WTC11 (cell line): Measurements from ENCODE around the gene FES. TPM values are rescaled to one million over a fixed set of nuclear protein-coding genes. Genes with fewer than 3 reads are reported as not detected.
"Not testable (repeated sequence)": the region's sequence is repeated elsewhere in the genome, so short reads cannot be mapped to it uniquely, and the experiment has no call there.

ENCODE experiments used
- ATAC-seq: fragments of 200-7000 bp; cut with Tn5 transposase; 2 replicates; pipeline ENCODE4 v1.10.0; 2021; ENCODE audit warnings: mild to moderate bottlenecking, moderate library complexity
- CTCF ChIA-PET: fragments of 300-600 bp; sonication (Branson Sonifier 250); formaldehyde crosslinking; loops from one replicate; lab custom pipeline; 2021; ENCODE audit warnings: antibody characterized with exemption; lab: Charles Lee
- POLR2A ChIA-PET: fragments of 350-600 bp; sonication (Branson Sonifier 250); formaldehyde crosslinking; loops from one replicate; lab custom pipeline; 2021; ENCODE audit warnings: antibody characterized with exemption; lab: Charles Lee
- DNase-seq: peaks from one replicate; pipeline ENCODE4 v3.0.0; 2021; ENCODE audit warnings: low spot score
- H3K27ac Mint-ChIP-seq: 2 replicates; pipeline ENCODE4 v1.8.0; 2021; ENCODE audit warnings: mixed read lengths
- H3K27me3 Mint-ChIP-seq: 2 replicates; pipeline ENCODE4 v1.8.0; 2021; ENCODE audit warnings: low read depth, mild to moderate bottlenecking, moderate library complexity, mixed read lengths
- H3K36me3 Mint-ChIP-seq: 2 replicates; pipeline ENCODE4 v1.8.0; 2021; ENCODE audit warnings: mixed read lengths
- H3K4me1 Mint-ChIP-seq: 2 replicates; pipeline ENCODE4 v1.8.0; 2022; ENCODE audit warnings: mixed read lengths
- H3K4me3 Mint-ChIP-seq: 2 replicates; pipeline ENCODE4 v1.8.0; 2021; ENCODE audit warnings: mild to moderate bottlenecking, moderate library complexity, mixed read lengths
- H3K9me3 Mint-ChIP-seq: 2 replicates; pipeline ENCODE4 v1.8.0; 2021; ENCODE audit warnings: mixed read lengths
- ATF1 ChIP-seq: sonication (generic); formaldehyde crosslinking; IDR thresholded peaks from 2 replicates; pipeline ENCODE4 v1.8.1; 2023; ENCODE audit warnings: mild to moderate bottlenecking, moderate library complexity, missing genetic modification reagents
- CREM ChIP-seq: sonication (generic); formaldehyde crosslinking; IDR thresholded peaks from 2 replicates; pipeline ENCODE4 v1.8.1; 2022; ENCODE audit warnings: mild to moderate bottlenecking, missing genetic modification reagents, moderate library complexity
- ELF4 ChIP-seq: sonication (generic); formaldehyde crosslinking; IDR thresholded peaks from 2 replicates; pipeline ENCODE4 v1.8.1; 2022; ENCODE audit warnings: low read depth, mild to moderate bottlenecking, moderate library complexity, missing genetic modification reagents
- ESRRA ChIP-seq: sonication (generic); formaldehyde crosslinking; IDR thresholded peaks from 2 replicates; pipeline ENCODE4 v1.8.1; 2022; ENCODE audit warnings: mild to moderate bottlenecking, missing genetic modification reagents, borderline replicate concordance
- FOXK1 ChIP-seq: sonication (generic); formaldehyde crosslinking; IDR thresholded peaks from 2 replicates; pipeline ENCODE4 v1.8.0; 2022; ENCODE audit warnings: mild to moderate bottlenecking, moderate library complexity, missing genetic modification reagents
- GRHL2 ChIP-seq: fragments of 250-450 bp; sonication (Bioruptor Pico); IDR thresholded peaks from 2 replicates; pipeline ENCODE4 v1.8.0; 2022; ENCODE audit warnings: mild to moderate bottlenecking, moderate library complexity; ENCODE audit not compliant: insufficient replicate concordance, severe bottlenecking
- GTF2I ChIP-seq: fragments of 250-450 bp; sonication (Bioruptor Pico); conservative IDR thresholded peaks from 2 replicates; pipeline ENCODE4 v1.4.0; 2021; ENCODE audit warnings: mild to moderate bottlenecking
- JAZF1 ChIP-seq: fragments of 250-450 bp; sonication (Bioruptor Pico); IDR thresholded peaks from 2 replicates; pipeline ENCODE4 v1.9.0; 2021; ENCODE audit warnings: moderate library complexity, mild to moderate bottlenecking, inconsistent platforms
- TCF7 ChIP-seq: sonication (generic); formaldehyde crosslinking; IDR thresholded peaks from 2 replicates; pipeline ENCODE4 v1.8.0; 2022; ENCODE audit warnings: mild to moderate bottlenecking, low read depth, missing genetic modification reagents, moderate library complexity
- ZBTB21 ChIP-seq: sonication (generic); formaldehyde crosslinking; IDR thresholded peaks from 2 replicates; pipeline ENCODE4 v1.8.1; 2023; ENCODE audit warnings: mild to moderate bottlenecking, missing genetic modification reagents, borderline replicate concordance
- ZNF121 ChIP-seq: sonication (generic); formaldehyde crosslinking; IDR thresholded peaks from 2 replicates; pipeline ENCODE4 v1.8.0; 2023; ENCODE audit warnings: missing genetic modification reagents
- ZNF138 ChIP-seq: sonication (generic); formaldehyde crosslinking; conservative IDR thresholded peaks from 2 replicates; pipeline ENCODE4 v1.8.1; 2022; ENCODE audit warnings: mild to moderate bottlenecking, moderate library complexity, missing genetic modification reagents
- ZNF219 ChIP-seq: sonication (generic); formaldehyde crosslinking; IDR thresholded peaks from 2 replicates; pipeline ENCODE4 v1.8.0; 2023; ENCODE audit warnings: missing genetic modification reagents, mild to moderate bottlenecking, borderline replicate concordance
- ZNF263 ChIP-seq: sonication (generic); formaldehyde crosslinking; IDR thresholded peaks from 2 replicates; pipeline ENCODE4 v1.8.1; 2022; ENCODE audit warnings: low read depth, mild to moderate bottlenecking, moderate library complexity, missing genetic modification reagents
- total RNA-seq: library from RNA; stranded (reverse); gene quantifications from 3 replicates; pipeline ENCODE4 v1.2.3, GENCODE V29; 2021
- TF ChIP-seq, protein P1 (sequence below): sonication (generic); formaldehyde crosslinking; IDR thresholded peaks from 2 replicates; pipeline ENCODE4 v1.8.1; 2022; ENCODE audit warnings: missing genetic modification reagents, borderline replicate concordance
- TF ChIP-seq, protein P2 (sequence below): sonication (generic); formaldehyde crosslinking; IDR thresholded peaks from 2 replicates; pipeline ENCODE4 v1.8.1; 2023; ENCODE audit warnings: mild to moderate bottlenecking, missing genetic modification reagents, moderate library complexity
- TF ChIP-seq, protein P3 (sequence below): sonication (generic); formaldehyde crosslinking; IDR thresholded peaks from 2 replicates; pipeline ENCODE4 v1.8.1; 2022; ENCODE audit warnings: low read depth, mild to moderate bottlenecking, moderate library complexity, missing genetic modification reagents, borderline replicate concordance
- TF ChIP-seq, protein P4 (sequence below): fragments of 250-450 bp; sonication (Bioruptor Pico); IDR thresholded peaks from 2 replicates; pipeline ENCODE4 v1.9.0; 2021; ENCODE audit warnings: moderate library complexity, mild to moderate bottlenecking, inconsistent platforms, borderline replicate concordance
- TF ChIP-seq, protein P5 (sequence below): fragments of 250-450 bp; sonication (Bioruptor Pico); IDR thresholded peaks from 2 replicates; pipeline ENCODE4 v2.1.2; 2022; ENCODE audit warnings: mild to moderate bottlenecking, moderate library complexity
- TF ChIP-seq, protein P6 (sequence below): sonication (generic); formaldehyde crosslinking; IDR thresholded peaks from 2 replicates; pipeline ENCODE4 v1.8.1; 2023; ENCODE audit warnings: mild to moderate bottlenecking, missing genetic modification reagents
- TF ChIP-seq, protein P7 (sequence below): fragments of 250-450 bp; sonication (Bioruptor Pico); IDR thresholded peaks from 2 replicates; pipeline ENCODE4 v1.8.0; 2021; ENCODE audit warnings: mild to moderate bottlenecking

FES gene
- total RNA-seq, 1 experiment from 2014 or later: 10.0 TPM

DNA sequence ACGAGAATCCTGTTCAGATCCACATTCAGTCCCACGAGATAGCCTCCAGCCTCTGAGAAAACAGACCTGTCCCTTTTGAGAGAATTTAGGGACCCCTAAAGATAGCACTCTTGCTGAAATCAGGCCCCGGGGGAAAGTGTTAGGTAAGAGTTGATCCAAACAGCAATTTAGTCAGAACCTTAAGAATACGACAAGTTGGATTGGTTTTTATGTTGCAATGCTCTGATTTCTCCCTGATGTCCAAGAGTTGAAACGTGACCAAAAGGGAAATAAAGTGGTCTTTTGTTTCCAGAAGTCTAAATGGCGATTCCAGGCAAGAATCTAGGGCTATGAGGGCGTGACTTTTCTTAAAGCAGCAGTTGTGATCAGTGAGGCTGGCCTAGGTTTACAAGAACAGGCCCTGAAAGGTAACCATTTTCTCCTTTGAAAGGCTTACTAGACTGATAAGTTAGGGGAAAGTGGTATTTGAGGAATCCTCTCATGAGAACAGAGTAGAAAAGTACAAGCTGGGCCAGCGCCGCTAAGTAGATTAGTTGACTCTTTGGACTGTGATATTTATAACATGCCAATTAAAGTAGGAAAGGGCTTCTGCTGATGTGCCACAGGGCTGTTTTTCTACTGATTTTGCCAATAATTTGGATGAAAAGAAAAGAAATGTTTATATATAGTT, 23.7 kb downstream of the FES start (continued):
- TF ChIP-seq, protein P1, sequence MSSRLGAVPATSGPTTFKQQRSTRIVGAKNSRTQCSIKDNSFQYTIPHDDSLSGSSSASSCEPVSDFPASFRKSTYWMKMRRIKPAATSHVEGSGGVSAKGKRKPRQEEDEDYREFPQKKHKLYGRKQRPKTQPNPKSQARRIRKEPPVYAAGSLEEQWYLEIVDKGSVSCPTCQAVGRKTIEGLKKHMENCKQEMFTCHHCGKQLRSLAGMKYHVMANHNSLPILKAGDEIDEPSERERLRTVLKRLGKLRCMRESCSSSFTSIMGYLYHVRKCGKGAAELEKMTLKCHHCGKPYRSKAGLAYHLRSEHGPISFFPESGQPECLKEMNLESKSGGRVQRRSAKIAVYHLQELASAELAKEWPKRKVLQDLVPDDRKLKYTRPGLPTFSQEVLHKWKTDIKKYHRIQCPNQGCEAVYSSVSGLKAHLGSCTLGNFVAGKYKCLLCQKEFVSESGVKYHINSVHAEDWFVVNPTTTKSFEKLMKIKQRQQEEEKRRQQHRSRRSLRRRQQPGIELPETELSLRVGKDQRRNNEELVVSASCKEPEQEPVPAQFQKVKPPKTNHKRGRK (CRISPR knock-in tag): no peak
- TF ChIP-seq FOXK1 (no peak), ZBTB21 (CRISPR knock-in tag) (no peak), ZNF219 (CRISPR knock-in tag) (no peak), ATF1 (no peak), ESRRA (CRISPR knock-in tag) (no peak)
- TF ChIP-seq, protein P2, sequence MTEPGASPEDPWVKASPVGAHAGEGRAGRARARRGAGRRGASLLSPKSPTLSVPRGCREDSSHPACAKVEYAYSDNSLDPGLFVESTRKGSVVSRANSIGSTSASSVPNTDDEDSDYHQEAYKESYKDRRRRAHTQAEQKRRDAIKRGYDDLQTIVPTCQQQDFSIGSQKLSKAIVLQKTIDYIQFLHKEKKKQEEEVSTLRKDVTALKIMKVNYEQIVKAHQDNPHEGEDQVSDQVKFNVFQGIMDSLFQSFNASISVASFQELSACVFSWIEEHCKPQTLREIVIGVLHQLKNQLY (CRISPR knock-in tag): no peak

DNA sequence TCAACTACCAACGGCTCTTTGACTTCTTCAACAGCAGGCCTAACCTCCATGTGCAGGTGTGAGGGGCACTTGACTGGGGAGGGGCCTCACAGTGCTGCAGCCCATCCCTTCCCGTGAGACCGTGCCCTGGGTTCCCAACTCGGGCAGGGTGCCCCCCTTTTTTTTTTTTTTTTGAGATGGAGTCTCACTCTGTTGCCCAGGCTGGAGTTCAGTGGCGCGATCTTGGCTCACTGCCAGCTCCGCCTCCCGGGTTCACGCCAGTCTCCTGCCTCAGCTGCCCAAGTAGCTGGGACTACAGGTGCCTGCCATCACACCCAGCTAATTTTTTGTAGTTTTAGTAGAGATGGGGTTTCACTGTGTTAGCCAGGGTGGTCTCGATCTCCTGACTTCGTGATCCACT, 25.1 kb downstream of the FES start:
- POLR2A ChIA-PET, H3K4me1 Mint-ChIP-seq, H3K27me3 Mint-ChIP-seq, H3K4me3 Mint-ChIP-seq, ATAC-seq, H3K27ac Mint-ChIP-seq, H3K9me3 Mint-ChIP-seq, H3K36me3 Mint-ChIP-seq, DNase-seq: not testable (repeated sequence)
- CTCF ChIA-PET: interaction anchor here (1.1 kb wide), 1 partner anchor 9 kb away, joined by 3 read pairs; no protein-coding TSS in a partner anchor

DNA sequence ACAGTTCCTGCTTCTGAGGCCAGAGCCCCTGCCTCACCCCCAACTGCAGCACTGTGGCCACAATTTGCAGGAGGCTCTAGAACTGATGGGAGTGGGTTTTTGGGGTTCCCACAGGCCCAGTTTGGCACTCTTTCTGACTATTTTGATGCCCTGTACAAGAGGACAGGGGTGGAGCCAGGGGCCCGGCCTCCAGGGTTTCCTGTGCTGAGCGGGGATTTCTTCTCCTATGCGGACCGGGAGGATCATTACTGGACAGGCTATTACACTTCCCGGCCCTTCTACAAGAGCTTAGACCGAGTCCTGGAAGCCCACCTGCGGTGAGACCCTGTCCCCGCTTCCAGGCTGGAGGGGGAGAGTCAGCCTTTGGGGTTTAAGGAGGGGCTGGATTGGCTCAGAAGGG, 25.7 kb downstream of the FES start:
- POLR2A ChIA-PET: no interaction called here
- TF ChIP-seq JAZF1: no peak
- TF ChIP-seq, protein P3, sequence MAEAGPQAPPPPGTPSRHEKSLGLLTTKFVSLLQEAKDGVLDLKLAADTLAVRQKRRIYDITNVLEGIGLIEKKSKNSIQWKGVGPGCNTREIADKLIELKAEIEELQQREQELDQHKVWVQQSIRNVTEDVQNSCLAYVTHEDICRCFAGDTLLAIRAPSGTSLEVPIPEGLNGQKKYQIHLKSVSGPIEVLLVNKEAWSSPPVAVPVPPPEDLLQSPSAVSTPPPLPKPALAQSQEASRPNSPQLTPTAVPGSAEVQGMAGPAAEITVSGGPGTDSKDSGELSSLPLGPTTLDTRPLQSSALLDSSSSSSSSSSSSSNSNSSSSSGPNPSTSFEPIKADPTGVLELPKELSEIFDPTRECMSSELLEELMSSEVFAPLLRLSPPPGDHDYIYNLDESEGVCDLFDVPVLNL (CRISPR knock-in tag): no peak
- TF ChIP-seq TCF7 (CRISPR knock-in tag): no peak
- TF ChIP-seq ELF4 (CRISPR knock-in tag): no peak
- TF ChIP-seq ZNF263 (CRISPR knock-in tag): no peak
- no peak for TF ChIP-seq ZNF121
- TF ChIP-seq ZNF138: no peak
- TF ChIP-seq, protein P4, sequence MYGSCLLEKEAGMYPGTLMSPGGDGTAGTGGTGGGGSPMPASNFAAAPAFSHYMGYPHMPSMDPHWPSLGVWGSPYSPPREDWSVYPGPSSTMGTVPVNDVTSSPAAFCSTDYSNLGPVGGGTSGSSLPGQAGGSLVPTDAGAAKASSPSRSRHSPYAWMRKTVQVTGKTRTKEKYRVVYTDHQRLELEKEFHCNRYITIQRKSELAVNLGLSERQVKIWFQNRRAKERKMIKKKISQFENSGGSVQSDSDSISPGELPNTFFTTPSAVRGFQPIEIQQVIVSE (CRISPR knock-in tag): no peak
- TF ChIP-seq, protein P5, sequence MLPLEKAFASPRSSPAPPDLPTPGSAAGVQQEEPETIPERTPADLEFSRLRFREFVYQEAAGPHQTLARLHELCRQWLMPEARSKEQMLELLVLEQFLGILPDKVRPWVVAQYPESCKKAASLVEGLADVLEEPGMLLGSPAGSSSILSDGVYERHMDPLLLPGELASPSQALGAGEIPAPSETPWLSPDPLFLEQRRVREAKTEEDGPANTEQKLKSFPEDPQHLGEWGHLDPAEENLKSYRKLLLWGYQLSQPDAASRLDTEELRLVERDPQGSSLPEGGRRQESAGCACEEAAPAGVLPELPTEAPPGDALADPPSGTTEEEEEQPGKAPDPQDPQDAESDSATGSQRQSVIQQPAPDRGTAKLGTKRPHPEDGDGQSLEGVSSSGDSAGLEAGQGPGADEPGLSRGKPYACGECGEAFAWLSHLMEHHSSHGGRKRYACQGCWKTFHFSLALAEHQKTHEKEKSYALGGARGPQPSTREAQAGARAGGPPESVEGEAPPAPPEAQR (CRISPR knock-in tag): no peak
- no peak for TF ChIP-seq CREM (CRISPR knock-in tag)
- TF ChIP-seq, protein P6, sequence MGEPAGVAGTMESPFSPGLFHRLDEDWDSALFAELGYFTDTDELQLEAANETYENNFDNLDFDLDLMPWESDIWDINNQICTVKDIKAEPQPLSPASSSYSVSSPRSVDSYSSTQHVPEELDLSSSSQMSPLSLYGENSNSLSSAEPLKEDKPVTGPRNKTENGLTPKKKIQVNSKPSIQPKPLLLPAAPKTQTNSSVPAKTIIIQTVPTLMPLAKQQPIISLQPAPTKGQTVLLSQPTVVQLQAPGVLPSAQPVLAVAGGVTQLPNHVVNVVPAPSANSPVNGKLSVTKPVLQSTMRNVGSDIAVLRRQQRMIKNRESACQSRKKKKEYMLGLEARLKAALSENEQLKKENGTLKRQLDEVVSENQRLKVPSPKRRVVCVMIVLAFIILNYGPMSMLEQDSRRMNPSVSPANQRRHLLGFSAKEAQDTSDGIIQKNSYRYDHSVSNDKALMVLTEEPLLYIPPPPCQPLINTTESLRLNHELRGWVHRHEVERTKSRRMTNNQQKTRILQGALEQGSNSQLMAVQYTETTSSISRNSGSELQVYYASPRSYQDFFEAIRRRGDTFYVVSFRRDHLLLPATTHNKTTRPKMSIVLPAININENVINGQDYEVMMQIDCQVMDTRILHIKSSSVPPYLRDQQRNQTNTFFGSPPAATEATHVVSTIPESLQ (CRISPR knock-in tag): no peak
- no peak for TF ChIP-seq GTF2I (CRISPR knock-in tag)
- TF ChIP-seq, protein P7, sequence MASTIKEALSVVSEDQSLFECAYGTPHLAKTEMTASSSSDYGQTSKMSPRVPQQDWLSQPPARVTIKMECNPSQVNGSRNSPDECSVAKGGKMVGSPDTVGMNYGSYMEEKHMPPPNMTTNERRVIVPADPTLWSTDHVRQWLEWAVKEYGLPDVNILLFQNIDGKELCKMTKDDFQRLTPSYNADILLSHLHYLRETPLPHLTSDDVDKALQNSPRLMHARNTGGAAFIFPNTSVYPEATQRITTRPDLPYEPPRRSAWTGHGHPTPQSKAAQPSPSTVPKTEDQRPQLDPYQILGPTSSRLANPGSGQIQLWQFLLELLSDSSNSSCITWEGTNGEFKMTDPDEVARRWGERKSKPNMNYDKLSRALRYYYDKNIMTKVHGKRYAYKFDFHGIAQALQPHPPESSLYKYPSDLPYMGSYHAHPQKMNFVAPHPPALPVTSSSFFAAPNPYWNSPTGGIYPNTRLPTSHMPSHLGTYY (CRISPR knock-in tag): no peak
- no peak for TF ChIP-seq GRHL2

More for the DNA sequence above, 25.7 kb downstream of the FES start:
- H3K27ac Mint-ChIP-seq: no peak overlapping the region
- CTCF ChIA-PET: interaction anchor here (0.9 to 1.1 kb wide), 2 partner anchors 9 to 22 kb away, joined by 3 to 4 read pairs; partner anchors contain the start of gene HDDC3
- no peak overlapping the region for H3K4me3 Mint-ChIP-seq
- H3K4me1 Mint-ChIP-seq: no peaks in the 10 kb centered on the region
- H3K9me3 Mint-ChIP-seq: no peaks in the 10 kb centered on the region
- peaks cover under 1% of the 10 kb centered on the region for H3K27me3 Mint-ChIP-seq
- peaks cover 7% of the 10 kb centered on the region for H3K36me3 Mint-ChIP-seq
- DNase-seq (no peak), ATAC-seq (no peak)
